Colonic mucosa (tissue), 4 donors: ENCODE measurements around the gene BICD1. TPM values are rescaled to one million over a fixed set of nuclear protein-coding genes. Genes with fewer than 3 reads are reported as not detected.
A peak's percentile ranks its signal among the peaks of the same experiment; 100 is the strongest.

Source experiments
- DNase-seq: peaks from one replicate; pipeline ENCODE4 v3.0.0-alpha.2; 2020
- H3K27ac ChIP-seq: fragments of 200-600 bp; one replicate; pipeline ENCODE4 v1.8.0; 2021
- H3K27me3 ChIP-seq: fragments of 200-600 bp; one replicate; pipeline ENCODE4 v1.8.0; 2021
- H3K36me3 ChIP-seq: fragments of 200-600 bp; one replicate; pipeline ENCODE4 v1.8.0; 2021
- H3K4me1 ChIP-seq: fragments of 200-600 bp; one replicate; pipeline ENCODE4 v1.8.0; 2021; ENCODE audit warnings: mild to moderate bottlenecking
- H3K4me3 ChIP-seq: fragments of 200-600 bp; one replicate; pipeline ENCODE4 v1.8.0; 2021
- H3K9ac ChIP-seq, 2 donors: one replicate each; pipeline ENCODE4 v1.7.0; 2013; ENCODE audit warnings: control low read depth in 2 of 2, low read depth in 2 of 2, low read length in 2 of 2
- H3K9me3 ChIP-seq: fragments of 200-600 bp; one replicate; pipeline ENCODE4 v1.8.0; 2021
- CTCF ChIP-seq: fragments of 200-600 bp; IDR thresholded peaks from one replicate; pipeline ENCODE4 v1.8.0; 2022; ENCODE audit warnings: antibody characterized with exemption, mild to moderate bottlenecking
- intact Hi-C: fragments of 100-400 bp; cut with DNase I; formaldehyde crosslinking; loops from one replicate; pipeline ENCODE4 v1.14.1; 2022
- total RNA-seq, 2 donors: library from RNA; stranded (reverse); fragmentation: NEBNext Ultra II Directional in 1 of 2; extraction: Animal tissue kit (Norgen Biotek cat#: 25700) in 1 of 2; gene quantifications; one replicate each; pipeline ENCODE4 v1.2.1, GENCODE V29; 2021
- donor health status: healthy.
- donor health status: DM: no; HTN: no; CAD: no.
- donor health status: DM: no; HTN: no; CAD: no.

Gene BICD1
- total RNA-seq, 2 donors from 2014 or later, result 4.2 to 5.8 TPM

GRCh38 chr12:32293808-32294419 lies 187.3 kb downstream of the BICD1 start:
- Histone ChIP-seq H3K9me3 (no peaks in the 10 kb centered on the region), H3K27ac (no peak overlapping the region), H3K27me3 (no peaks in the 10 kb centered on the region), H3K36me3 (no peaks in the 10 kb centered on the region), H3K4me1 (no peaks in the 10 kb centered on the region), H3K9ac (no peak overlapping the region), H3K4me3 (no peak overlapping the region)
- intact Hi-C loops, result no loop called here
- DNase-seq, result no peak
- no peak for TF ChIP-seq CTCF

GRCh38 chr12:32296567-32296966 lies 189.9 kb downstream of the BICD1 start:
- no peak overlapping the region for H3K27ac ChIP-seq
- no peaks in the 10 kb centered on the region for H3K9me3 ChIP-seq
- H3K4me3 ChIP-seq, result no peak overlapping the region
- H3K27me3 ChIP-seq, result no peaks in the 10 kb centered on the region
- H3K9ac ChIP-seq, result no peak overlapping the region
- TF ChIP-seq CTCF, result no peak
- no peak for DNase-seq
- H3K4me1 ChIP-seq, result no peaks in the 10 kb centered on the region
- H3K36me3 ChIP-seq, result no peaks in the 10 kb centered on the region
- intact Hi-C loops, result no loop called here

DNA sequence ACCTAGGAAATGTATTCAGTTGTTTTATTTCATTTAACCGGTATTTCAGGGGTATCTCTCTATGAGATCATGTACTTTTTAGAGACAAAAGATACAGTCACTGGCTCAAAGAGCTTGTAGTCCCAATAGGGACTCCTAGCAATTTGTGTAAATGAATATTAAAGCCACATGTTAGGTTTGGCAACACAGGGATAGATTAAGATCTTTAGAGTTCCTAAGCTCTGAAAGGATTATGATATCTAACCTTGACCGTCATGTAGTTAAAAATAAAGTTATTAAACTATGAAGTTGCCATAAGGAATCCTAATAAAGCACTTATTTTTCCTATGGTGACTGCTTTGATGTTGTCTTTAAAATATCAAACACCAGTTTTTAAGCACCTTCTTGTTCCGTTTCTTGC lies 192.3 kb downstream of the BICD1 start:
- TF ChIP-seq CTCF, result no peak
- no peak overlapping the region for H3K9ac ChIP-seq
- DNase-seq, result no peak

GRCh38 chr12:32301216-32301615 lies 194.6 kb downstream of the BICD1 start:
- no peaks in the 10 kb centered on the region for H3K27me3 ChIP-seq
- no peaks in the 10 kb centered on the region for H3K9me3 ChIP-seq
- no peaks in the 10 kb centered on the region for H3K36me3 ChIP-seq
- TF ChIP-seq CTCF, result no peak
- H3K9ac ChIP-seq, result no peak overlapping the region
- intact Hi-C loops, result loop anchor here (5.0 kb wide), 1 partner anchor 614 kb away; no protein-coding TSS in a partner anchor
- H3K4me1 ChIP-seq, result no peaks in the 10 kb centered on the region
- no peak overlapping the region for H3K4me3 ChIP-seq
- DNase-seq, result no peak
- no peak overlapping the region for H3K27ac ChIP-seq

More for the DNA sequence above, 192.3 kb downstream of the BICD1 start:
- H3K36me3 ChIP-seq, result no peaks in the 10 kb centered on the region
- no peaks in the 10 kb centered on the region for H3K4me1 ChIP-seq
- no peak overlapping the region for H3K4me3 ChIP-seq
- H3K27ac ChIP-seq, result no peak overlapping the region
- H3K9me3 ChIP-seq, result no peaks in the 10 kb centered on the region
- H3K27me3 ChIP-seq, result no peaks in the 10 kb centered on the region
- intact Hi-C loops, result no loop called here

DNA sequence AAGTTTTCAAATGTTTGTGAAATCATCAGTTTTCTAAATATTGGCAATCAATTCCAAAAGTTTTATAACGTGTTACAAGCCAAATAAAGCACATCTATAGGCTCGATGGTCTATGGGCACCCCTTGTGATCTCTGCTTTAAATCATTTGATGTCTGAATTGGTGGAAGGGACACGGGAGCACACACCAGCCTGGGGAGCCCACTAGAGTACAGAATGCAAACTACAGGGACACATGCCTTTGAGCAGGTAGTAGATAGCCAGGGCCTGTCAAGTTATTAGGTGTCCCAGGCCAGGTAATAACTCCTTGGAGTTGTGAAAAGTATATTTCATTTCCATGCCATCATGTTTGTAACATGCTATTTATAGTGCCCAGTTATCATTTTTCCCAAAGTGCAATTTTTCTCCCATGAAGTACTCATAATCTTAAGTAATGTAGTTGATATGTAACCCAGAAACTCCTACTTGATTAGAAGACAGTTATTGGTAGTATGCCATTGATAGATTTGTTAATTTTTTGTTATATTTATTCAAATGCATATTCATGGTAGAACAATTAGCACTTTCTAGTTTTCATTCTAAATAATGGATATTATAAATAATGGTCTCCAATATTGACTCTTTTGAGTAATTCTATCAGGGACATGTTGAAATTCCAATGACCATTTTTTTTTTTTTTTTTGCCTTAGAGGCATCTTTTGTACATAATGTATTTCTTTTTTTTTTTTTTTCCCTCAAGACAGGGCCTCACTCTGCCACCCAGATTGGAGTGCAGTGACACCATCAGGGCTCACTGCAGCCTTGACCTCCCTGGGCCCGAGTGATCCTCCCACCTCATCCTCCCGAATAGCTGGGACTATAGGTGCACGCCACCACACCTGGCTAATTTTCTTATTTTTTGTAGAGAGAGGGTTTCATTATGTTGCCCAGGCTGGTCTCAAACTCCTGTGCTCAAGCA lies 195.8 kb downstream of the BICD1 start:
- Histone ChIP-seq H3K27ac (no peak overlapping the region), H3K4me1 (no peaks in the 10 kb centered on the region), H3K27me3 (no peaks in the 10 kb centered on the region), H3K9me3 (no peaks in the 10 kb centered on the region), H3K36me3 (no peaks in the 10 kb centered on the region), H3K9ac (no peak overlapping the region), H3K4me3 (no peak overlapping the region)
- TF ChIP-seq CTCF, result peak; percentile 42
- DNase-seq, result no peak
- intact Hi-C loops, result loop anchor here (5.0 kb wide), 1 partner anchor 615 kb away; no protein-coding TSS in a partner anchor
